Dendritic cell treated with granulocyte-macrophage colony-stimulating factor and Interleukin-4, amounts not matched to agents 40 ng/mL and 50 ng/mL, for 4 days (primary cell): ENCODE data around the gene STIMATE.

Experiments
- H3K27ac Mint-ChIP-seq: one replicate; pipeline ENCODE4 v1.8.0; 2022; ENCODE audit warnings: mild to moderate bottlenecking, mixed read lengths
- H3K27me3 Mint-ChIP-seq: one replicate; pipeline ENCODE4 v1.8.0; 2022; ENCODE audit warnings: mild to moderate bottlenecking, mixed read lengths
- H3K36me3 Mint-ChIP-seq: one replicate; pipeline ENCODE4 v1.8.0; 2022; ENCODE audit warnings: low read depth, mixed read lengths
- H3K4me1 Mint-ChIP-seq: one replicate; pipeline ENCODE4 v1.8.0; 2022; ENCODE audit warnings: low read depth, mixed read lengths
- H3K4me3 Mint-ChIP-seq: one replicate; pipeline ENCODE4 v1.8.0; 2022; ENCODE audit warnings: mild to moderate bottlenecking, moderate library complexity, mixed read lengths
- H3K9me3 Mint-ChIP-seq: one replicate; pipeline ENCODE4 v1.8.0; 2022; ENCODE audit warnings: mixed read lengths
- intact Hi-C: fragments of 100-400 bp; cut with micrococcal nuclease; formaldehyde crosslinking; loops from one replicate; pipeline ENCODE4 v1.15.0; 2022

STIMATE gene

GRCh38 chr3:52872245-52872644, 25.1 kb downstream of the STIMATE start:
- Mint-ChIP-seq H3K36me3 (no peaks in the 10 kb centered on the region), H3K4me1 (peaks cover 32% of the 10 kb centered on the region), H3K4me3 (no peak overlapping the region), H3K27me3 (no peaks in the 10 kb centered on the region), H3K27ac (no peak overlapping the region), H3K9me3 (no peaks in the 10 kb centered on the region)
- intact Hi-C loops = no loop called here

- H3K4me1 Mint-ChIP-seq = peaks cover 32% of the 10 kb centered on the region
- intact Hi-C loops = no loop called here
- no peaks in the 10 kb centered on the region for H3K27me3 Mint-ChIP-seq
- H3K36me3 Mint-ChIP-seq = peaks cover 3% of the 10 kb centered on the region
- H3K9me3 Mint-ChIP-seq = peaks cover 2% of the 10 kb centered on the region
- H3K4me3 Mint-ChIP-seq = no peak overlapping the region
- no peak overlapping the region for H3K27ac Mint-ChIP-seq
Observed at GRCh38 chr3:52871761-52872160, 25.6 kb downstream of the STIMATE start.

- no peak overlapping the region for H3K27ac Mint-ChIP-seq
- peaks cover 20% of the 10 kb centered on the region for H3K4me1 Mint-ChIP-seq
- H3K36me3 Mint-ChIP-seq = peaks cover 15% of the 10 kb centered on the region
- H3K4me3 Mint-ChIP-seq = no peak overlapping the region
- H3K27me3 Mint-ChIP-seq = no peaks in the 10 kb centered on the region
- intact Hi-C loops = no loop called here
- H3K9me3 Mint-ChIP-seq = peaks cover 14% of the 10 kb centered on the region
Observed at GRCh38 chr3:52870471-52870870, 26.9 kb downstream of the STIMATE start.

- Mint-ChIP-seq H3K9me3 (peaks cover 43% of the 10 kb centered on the region), H3K4me1 (peaks cover 8% of the 10 kb centered on the region), H3K27ac (no peak overlapping the region), H3K27me3 (no peaks in the 10 kb centered on the region), H3K4me3 (no peak overlapping the region), H3K36me3 (peaks cover 40% of the 10 kb centered on the region)
- intact Hi-C loops = no loop called here
Observed at GRCh38 chr3:52866427-52866826, 30.9 kb downstream of the STIMATE start.

GRCh38 chr3:52865994-52866393, 31.4 kb downstream of the STIMATE start:
- no peak overlapping the region for H3K27ac Mint-ChIP-seq
- intact Hi-C loops = no loop called here
- H3K36me3 Mint-ChIP-seq = peaks cover 41% of the 10 kb centered on the region
- no peaks in the 10 kb centered on the region for H3K27me3 Mint-ChIP-seq
- H3K4me3 Mint-ChIP-seq = no peak overlapping the region
- H3K4me1 Mint-ChIP-seq = peaks cover 8% of the 10 kb centered on the region
- peaks cover 43% of the 10 kb centered on the region for H3K9me3 Mint-ChIP-seq

GRCh38 chr3:52860424-52860768, 37.0 kb downstream of the STIMATE start:
- Mint-ChIP-seq H3K27me3 (no peaks in the 10 kb centered on the region), H3K27ac (no peak overlapping the region), H3K9me3 (peaks cover 28% of the 10 kb centered on the region), H3K4me1 (peaks cover 12% of the 10 kb centered on the region), H3K36me3 (peaks cover 54% of the 10 kb centered on the region), H3K4me3 (no peak overlapping the region)
- intact Hi-C loops = no loop called here

GRCh38 chr3:52859686-52860423, 37.5 kb downstream of the STIMATE start:
- Mint-ChIP-seq H3K27me3 (no peaks in the 10 kb centered on the region), H3K27ac (no peak overlapping the region), H3K36me3 (peaks cover 55% of the 10 kb centered on the region), H3K4me1 (peaks cover 12% of the 10 kb centered on the region), H3K4me3 (no peak overlapping the region), H3K9me3 (peaks cover 22% of the 10 kb centered on the region)
- intact Hi-C loops = no loop called here

GRCh38 chr3:52857864-52858263, 39.5 kb downstream of the STIMATE start:
- H3K9me3 Mint-ChIP-seq = peaks cover 4% of the 10 kb centered on the region
- intact Hi-C loops = no loop called here
- H3K36me3 Mint-ChIP-seq = peaks cover 53% of the 10 kb centered on the region
- no peak overlapping the region for H3K4me3 Mint-ChIP-seq
- no peak overlapping the region for H3K27ac Mint-ChIP-seq
- peaks cover 12% of the 10 kb centered on the region for H3K4me1 Mint-ChIP-seq
- no peaks in the 10 kb centered on the region for H3K27me3 Mint-ChIP-seq

- H3K36me3 Mint-ChIP-seq = peaks cover 55% of the 10 kb centered on the region
- H3K27ac Mint-ChIP-seq = no peak overlapping the region
- H3K4me1 Mint-ChIP-seq = peaks cover 11% of the 10 kb centered on the region
- no peak overlapping the region for H3K4me3 Mint-ChIP-seq
- no peaks in the 10 kb centered on the region for H3K27me3 Mint-ChIP-seq
- H3K9me3 Mint-ChIP-seq = no peaks in the 10 kb centered on the region
- intact Hi-C loops = no loop called here
Observed at GRCh38 chr3:52857133-52857532, 40.2 kb downstream of the STIMATE start.

GRCh38 chr3:52856666-52857065, 40.7 kb downstream of the STIMATE start:
- Mint-ChIP-seq H3K27me3 (no peaks in the 10 kb centered on the region), H3K9me3 (no peaks in the 10 kb centered on the region), H3K4me3 (no peak overlapping the region), H3K36me3 (peaks cover 59% of the 10 kb centered on the region), H3K4me1 (peaks cover 6% of the 10 kb centered on the region), H3K27ac (no peak overlapping the region)
- intact Hi-C loops = no loop called here

- peaks cover 73% of the 10 kb centered on the region for H3K36me3 Mint-ChIP-seq
- H3K4me3 Mint-ChIP-seq = no peak overlapping the region
- H3K9me3 Mint-ChIP-seq = no peaks in the 10 kb centered on the region
- no peaks in the 10 kb centered on the region for H3K27me3 Mint-ChIP-seq
- intact Hi-C loops = loop anchor here (5.0 kb wide), 3 partner anchors 78 to 218 kb away; no protein-coding TSS in a partner anchor
- no peak overlapping the region for H3K27ac Mint-ChIP-seq
- H3K4me1 Mint-ChIP-seq = peaks cover 4% of the 10 kb centered on the region
Observed at GRCh38 chr3:52854013-52854412, 43.3 kb downstream of the STIMATE start.

- Mint-ChIP-seq H3K27ac (no peak overlapping the region), H3K9me3 (no peaks in the 10 kb centered on the region), H3K36me3 (peaks cover 89% of the 10 kb centered on the region), H3K27me3 (no peaks in the 10 kb centered on the region), H3K4me3 (no peak overlapping the region), H3K4me1 (peaks cover 4% of the 10 kb centered on the region)
- intact Hi-C loops = loop anchor here (5.0 kb wide), 3 partner anchors 80 to 220 kb away; no protein-coding TSS in a partner anchor
Observed at GRCh38 chr3:52852419-52852818, 44.9 kb downstream of the STIMATE start.

- H3K27ac Mint-ChIP-seq = no peak overlapping the region
- no peaks in the 10 kb centered on the region for H3K27me3 Mint-ChIP-seq
- intact Hi-C loops = loop anchor here (5.0 kb wide), 3 partner anchors 81 to 221 kb away; no protein-coding TSS in a partner anchor
- H3K4me1 Mint-ChIP-seq = peaks cover 6% of the 10 kb centered on the region
- no peak overlapping the region for H3K4me3 Mint-ChIP-seq
- H3K36me3 Mint-ChIP-seq = peaks cover 88% of the 10 kb centered on the region
- H3K9me3 Mint-ChIP-seq = no peaks in the 10 kb centered on the region
Observed at GRCh38 chr3:52851348-52851747, 46.0 kb downstream of the STIMATE start.

GRCh38 chr3:52849656-52850055, 47.7 kb downstream of the STIMATE start:
- no peak overlapping the region for H3K4me3 Mint-ChIP-seq
- H3K36me3 Mint-ChIP-seq = peaks cover 79% of the 10 kb centered on the region
- H3K9me3 Mint-ChIP-seq = no peaks in the 10 kb centered on the region
- no peaks in the 10 kb centered on the region for H3K27me3 Mint-ChIP-seq
- no peak overlapping the region for H3K27ac Mint-ChIP-seq
- intact Hi-C loops = loop anchor here (5.0 kb wide), 3 partner anchors 83 to 223 kb away; no protein-coding TSS in a partner anchor
- peaks cover 20% of the 10 kb centered on the region for H3K4me1 Mint-ChIP-seq

- intact Hi-C loops = no loop called here
- Mint-ChIP-seq H3K27me3 (no peaks in the 10 kb centered on the region), H3K4me1 (peaks cover 31% of the 10 kb centered on the region), H3K27ac (no peak overlapping the region), H3K9me3 (no peaks in the 10 kb centered on the region), H3K36me3 (peaks cover 83% of the 10 kb centered on the region), H3K4me3 (no peak overlapping the region)
Observed at GRCh38 chr3:52848617-52849016, 48.7 kb downstream of the STIMATE start.
